ENCODE results near the gene PRR5.

DNA sequence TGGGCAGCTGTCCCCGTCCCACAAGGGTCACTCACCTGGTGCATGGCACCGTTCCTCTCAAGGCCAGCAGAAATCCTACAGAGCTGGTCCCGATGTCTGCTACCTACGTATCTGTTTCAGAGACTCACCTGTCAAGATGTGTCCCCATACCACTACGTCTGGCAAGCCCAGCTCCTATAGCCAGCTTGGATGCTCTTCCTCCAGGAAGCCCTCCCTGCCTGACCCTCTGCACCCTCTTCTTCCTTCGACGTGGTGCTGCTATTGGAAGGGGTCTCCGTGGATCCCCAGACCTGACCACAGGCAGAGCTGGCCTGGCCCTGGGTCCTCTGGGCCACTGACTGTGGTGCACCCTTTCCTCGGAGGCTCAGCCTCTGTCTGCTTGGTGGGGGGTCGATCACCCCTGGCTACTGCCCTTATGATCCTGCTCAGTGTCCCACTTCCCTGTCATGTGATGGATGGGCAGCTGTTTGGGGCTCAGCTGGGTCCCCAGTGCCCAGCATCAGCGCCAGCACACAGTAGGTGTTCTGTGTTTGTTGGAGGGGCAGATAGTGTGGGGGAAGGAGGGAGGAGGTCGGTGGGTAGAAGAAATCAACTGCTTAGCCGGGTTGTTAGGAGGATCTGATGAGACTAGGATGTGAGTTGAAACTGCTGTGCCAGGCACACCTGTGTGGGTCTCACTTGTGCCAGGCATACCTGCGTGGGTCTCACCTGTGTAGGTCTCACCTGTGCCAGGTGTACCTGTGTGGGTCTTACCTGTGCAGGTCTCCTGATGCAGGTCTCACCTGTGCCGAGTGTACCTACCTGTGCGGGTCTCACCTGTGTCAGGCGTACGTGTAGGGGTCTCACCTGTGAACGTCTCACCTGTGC, 28.7 kb downstream of the PRR5 start:
- no peak for TF ChIP-seq EZH2phosphoT487 (IDR thresholded peaks at IDR 0.05; ENCODE audit: low read depth)
- TF ChIP-seq, protein P1, sequence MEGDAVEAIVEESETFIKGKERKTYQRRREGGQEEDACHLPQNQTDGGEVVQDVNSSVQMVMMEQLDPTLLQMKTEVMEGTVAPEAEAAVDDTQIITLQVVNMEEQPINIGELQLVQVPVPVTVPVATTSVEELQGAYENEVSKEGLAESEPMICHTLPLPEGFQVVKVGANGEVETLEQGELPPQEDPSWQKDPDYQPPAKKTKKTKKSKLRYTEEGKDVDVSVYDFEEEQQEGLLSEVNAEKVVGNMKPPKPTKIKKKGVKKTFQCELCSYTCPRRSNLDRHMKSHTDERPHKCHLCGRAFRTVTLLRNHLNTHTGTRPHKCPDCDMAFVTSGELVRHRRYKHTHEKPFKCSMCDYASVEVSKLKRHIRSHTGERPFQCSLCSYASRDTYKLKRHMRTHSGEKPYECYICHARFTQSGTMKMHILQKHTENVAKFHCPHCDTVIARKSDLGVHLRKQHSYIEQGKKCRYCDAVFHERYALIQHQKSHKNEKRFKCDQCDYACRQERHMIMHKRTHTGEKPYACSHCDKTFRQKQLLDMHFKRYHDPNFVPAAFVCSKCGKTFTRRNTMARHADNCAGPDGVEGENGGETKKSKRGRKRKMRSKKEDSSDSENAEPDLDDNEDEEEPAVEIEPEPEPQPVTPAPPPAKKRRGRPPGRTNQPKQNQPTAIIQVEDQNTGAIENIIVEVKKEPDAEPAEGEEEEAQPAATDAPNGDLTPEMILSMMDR (IDR thresholded peaks at IDR 0.05; ENCODE audit: low read depth, low read length), result no peak

Measured in OCI-LY3 (cell line).